Common myeloid progenitor, CD34-positive (primary cell): ENCODE measurements around the gene MCOLN3.

ENCODE experiments used
- CTCF ChIA-PET: fragments of 350-600 bp; sonication (Branson Sonifier 250); formaldehyde crosslinking; loops from one replicate; lab custom pipeline; 2021; ENCODE audit warnings: antibody characterized with exemption; lab: Charles Lee
- POLR2A ChIA-PET: fragments of 350-600 bp; sonication (Branson Sonifier 250); formaldehyde crosslinking; loops from one replicate; lab custom pipeline; 2021; ENCODE audit warnings: antibody characterized with exemption; lab: Charles Lee
- DNase-seq, 3 donors: peaks; one replicate each; pipeline versions ENCODE4 v3.0.0 to v3.0.0-alpha.2; 2013
- H3K27ac ChIP-seq, 2 experiments: 1 replicate in 1 of 2; 2 replicates in 1 of 2; pipeline ENCODE4 v1.7.0; 2013; ENCODE audit warnings: inconsistent platforms in 2 of 2, low read length in 2 of 2, mild to moderate bottlenecking in 2 of 2, low read depth in 1 of 2, moderate library complexity in 1 of 2; ENCODE audit not compliant: severe bottlenecking in 2 of 2, insufficient read depth in 1 of 2, poor library complexity in 1 of 2
- H3K27me3 ChIP-seq, 5 experiments: replicated peaks in 2 of 5; 1 replicate in 3 of 5; 2 replicates in 2 of 5; pipeline versions ENCODE4 v1.6.1 to v1.7.0; 2013; ENCODE audit warnings: low read length in 4 of 5, mild to moderate bottlenecking in 2 of 5, moderate library complexity in 2 of 5, inconsistent platforms in 1 of 5; ENCODE audit not compliant: insufficient read depth in 5 of 5, control insufficient read depth in 4 of 5
- H3K36me3 ChIP-seq, 4 experiments: 1 replicate in 2 of 4; 2 replicates in 2 of 4; pipeline versions ENCODE4 v1.6.1 to v1.7.0; 2013; ENCODE audit warnings: low read length in 3 of 4, control low read depth in 1 of 4, mild to moderate bottlenecking in 1 of 4; ENCODE audit not compliant: control insufficient read depth in 4 of 4, insufficient read depth in 4 of 4
- H3K4me1 ChIP-seq, 4 experiments: 1 replicate in 3 of 4; 2 replicates in 1 of 4; pipeline versions ENCODE4 v1.6.1 to v1.7.1; 2013; ENCODE audit warnings: low read length in 3 of 4, mild to moderate bottlenecking in 3 of 4, control low read depth in 1 of 4, inconsistent platforms in 1 of 4, moderate library complexity in 1 of 4; ENCODE audit not compliant: control insufficient read depth in 4 of 4, insufficient read depth in 4 of 4; ENCODE audit errors: control extremely low read depth in 1 of 4
- H3K4me3 ChIP-seq, 7 experiments: 1 replicate in 4 of 7; 2 replicates in 3 of 7; pipeline versions ENCODE4 v1.5.1 to v1.7.0; 2013; ENCODE audit warnings: mild to moderate bottlenecking in 7 of 7, low read length in 6 of 7, moderate library complexity in 6 of 7, inconsistent platforms in 2 of 7, low read depth in 2 of 7, control low read depth in 1 of 7; ENCODE audit not compliant: insufficient read depth in 4 of 7, control insufficient read depth in 1 of 7; ENCODE audit errors: extremely low read depth in 1 of 7
- H3K9me3 ChIP-seq, 5 experiments: 1 replicate in 4 of 5; 2 replicates in 1 of 5; pipeline versions ENCODE4 v1.6.1 to v1.7.1; 2013; ENCODE audit warnings: low read length in 4 of 5, mild to moderate bottlenecking in 2 of 5, inconsistent platforms in 1 of 5, low read depth in 1 of 5, moderate library complexity in 1 of 5; ENCODE audit not compliant: control insufficient read depth in 4 of 5, insufficient read depth in 2 of 5; ENCODE audit errors: control extremely low read depth in 1 of 5
- WGBS: methylation state at CpG from one replicate; pipeline ENCODE4 v1.1.5; 2013; ENCODE audit not compliant: insufficient coverage; 5-methylcytosine and 5-hydroxymethylcytosine counted together

Gene MCOLN3

DNA sequence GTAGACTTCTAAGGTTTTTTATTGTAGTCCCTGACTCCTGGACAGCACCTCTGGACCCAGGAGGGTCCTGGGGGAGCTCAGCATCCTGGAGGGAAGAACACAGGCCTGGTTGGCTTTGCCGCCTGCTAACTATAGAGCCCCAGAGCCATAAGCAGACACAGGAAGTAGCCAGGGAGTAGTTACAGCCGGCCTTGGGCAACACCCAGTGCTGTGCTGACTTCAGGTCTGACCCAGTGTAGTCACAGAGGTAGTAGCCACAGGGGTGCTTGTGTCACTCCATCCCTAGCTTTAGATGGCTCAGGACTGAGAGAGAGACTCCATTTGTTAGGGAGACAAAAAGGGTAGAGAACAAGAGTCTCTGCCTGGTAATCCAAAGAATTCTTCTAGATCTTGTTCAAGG is 73.3 kb downstream of the MCOLN3 start:
- POLR2A ChIA-PET, result no interaction called here
- no peaks in the 10 kb centered on the region for H3K4me1 ChIP-seq
- CTCF ChIA-PET, result interaction anchor here (2.0 kb wide), 1 partner anchor 30 kb away, joined by 6 read pairs; no protein-coding TSS in a partner anchor
- H3K9me3 ChIP-seq, result peaks cover 0 to 2% (median 0%) of the 10 kb centered on the region in 5 experiments
- H3K27ac ChIP-seq, result no peak overlapping the region
- no peaks in the 10 kb centered on the region for H3K36me3 ChIP-seq
- no peak for DNase-seq
- H3K4me3 ChIP-seq, result no peak overlapping the region
- no peaks in the 10 kb centered on the region for H3K27me3 ChIP-seq
- WGBS, result 91% methylated on average over 2 of the region's 2 CpGs

DNA sequence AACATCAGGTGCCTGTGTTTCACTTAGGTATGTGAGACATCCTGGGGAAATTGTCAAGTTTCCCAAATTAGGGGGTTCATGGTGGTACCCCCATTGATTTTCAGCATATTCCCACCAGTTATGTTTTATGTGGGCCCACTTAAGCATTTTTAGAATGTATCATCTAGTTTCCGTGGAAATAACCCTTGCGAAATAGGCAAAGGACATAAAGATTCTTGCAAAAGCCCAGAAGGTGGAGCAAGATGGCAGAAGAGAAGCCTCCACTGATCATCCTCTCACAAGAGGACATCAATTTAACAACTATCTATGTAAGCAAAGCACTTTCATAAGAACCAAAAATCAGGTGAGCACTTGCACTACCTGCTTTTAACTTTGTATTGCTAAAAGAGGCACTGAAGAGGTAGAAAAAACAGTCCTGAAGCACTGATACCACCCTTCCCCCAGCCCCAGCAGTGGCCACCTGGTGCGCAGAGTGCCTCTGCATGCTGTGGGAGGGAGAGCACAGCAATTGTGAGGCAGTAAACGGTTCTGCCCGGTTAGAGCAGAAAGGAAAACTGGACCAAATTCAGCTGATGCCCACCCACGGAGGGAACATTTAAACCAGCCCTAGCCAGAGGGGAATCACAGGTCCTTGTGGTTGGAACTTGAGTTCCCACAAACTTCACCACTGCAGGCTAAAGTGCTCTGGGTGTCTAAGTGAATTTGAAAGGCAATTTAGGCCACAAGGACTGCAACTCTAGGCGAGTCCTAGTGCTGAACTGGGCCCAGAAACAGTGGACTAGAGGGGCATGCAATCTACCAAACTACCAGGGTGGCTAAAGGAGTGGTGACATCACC is 74.6 kb downstream of the MCOLN3 start:
- CTCF ChIA-PET, result interaction anchor here (2.2 kb wide), 1 partner anchor 25 kb away, joined by 5 read pairs; no protein-coding TSS in a partner anchor
- no peaks in the 10 kb centered on the region for H3K4me1 ChIP-seq
- peaks cover 0 to 1% (median 0%) of the 10 kb centered on the region in 5 experiments for H3K9me3 ChIP-seq
- H3K4me3 ChIP-seq, result no peak overlapping the region
- DNase-seq, result peak in 2 of 3 donors; percentile 20 to 34
- no peaks in the 10 kb centered on the region for H3K36me3 ChIP-seq
- POLR2A ChIA-PET, result no interaction called here
- H3K27me3 ChIP-seq, result no peaks in the 10 kb centered on the region
- no peak overlapping the region for H3K27ac ChIP-seq
- 93% methylated on average over 6 of the region's 7 CpGs for WGBS

DNA sequence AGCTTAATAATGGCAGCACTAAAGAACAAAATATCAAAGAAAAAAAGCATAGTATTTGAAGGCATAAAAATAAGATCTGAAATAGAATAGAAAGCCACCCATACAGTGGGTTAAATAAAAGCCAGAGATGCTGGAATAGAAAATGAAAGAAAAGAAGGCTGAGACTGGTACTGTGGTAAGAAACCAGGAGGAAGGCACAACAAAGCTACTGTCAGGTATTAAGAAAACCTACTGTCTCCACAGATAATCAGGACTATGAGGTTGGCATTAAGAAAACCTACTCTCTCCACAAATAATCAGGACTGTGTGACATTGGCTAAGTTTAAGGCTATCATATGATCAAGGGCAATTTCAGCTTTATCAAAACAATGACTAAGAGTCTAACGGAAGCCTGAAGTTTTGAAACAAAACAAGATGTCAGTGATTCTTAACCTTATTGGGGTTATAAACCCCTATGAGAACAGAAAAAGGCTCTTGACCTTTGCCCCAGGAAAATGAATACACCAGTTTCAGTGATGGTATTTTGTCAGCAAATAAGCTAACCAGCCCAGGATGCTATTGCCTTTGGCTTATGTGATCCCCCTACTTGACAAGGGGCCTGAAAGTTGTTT is 75.8 kb downstream of the MCOLN3 start:
- no peak overlapping the region for H3K27ac ChIP-seq
- no peak overlapping the region for H3K4me3 ChIP-seq
- WGBS, result 71% methylated on average over 1 of the region's 1 CpG
- CTCF ChIA-PET, result interaction anchor here (0.9 to 2.2 kb wide), 4 partner anchors 14 to 27 kb away, joined by 3 to 8 read pairs (median 6); no protein-coding TSS in a partner anchor
- no peaks in the 10 kb centered on the region for H3K36me3 ChIP-seq
- H3K4me1 ChIP-seq, result no peaks in the 10 kb centered on the region
- POLR2A ChIA-PET, result interaction anchor here (0.7 kb wide), 1 partner anchor 168 kb away, joined by 4 read pairs; no protein-coding TSS in a partner anchor
- DNase-seq, result no peak
- no peaks in the 10 kb centered on the region for H3K27me3 ChIP-seq
- peaks cover 0 to 1% (median 0%) of the 10 kb centered on the region in 5 experiments for H3K9me3 ChIP-seq

DNA sequence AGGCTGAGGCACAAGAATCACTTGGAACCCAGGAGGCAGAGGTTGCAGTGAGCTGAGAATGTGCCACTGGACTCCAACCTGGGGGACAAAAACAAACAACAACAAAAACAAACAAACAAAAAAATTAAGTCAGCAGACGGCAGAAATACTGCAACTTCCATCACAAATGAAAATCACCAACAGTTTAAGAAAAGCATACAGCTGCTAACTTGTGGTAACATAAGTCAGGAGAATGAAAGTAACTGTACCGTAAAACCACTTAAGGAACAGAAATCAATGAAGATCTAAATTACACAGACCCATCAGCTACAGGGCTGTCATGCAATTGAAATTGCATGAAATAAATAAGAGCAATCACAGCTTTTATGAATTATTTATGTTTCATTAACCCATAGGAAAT is 76.3 kb downstream of the MCOLN3 start:
- no peak for DNase-seq
- ChIA-PET POLR2A (interaction anchor here (0.7 kb wide), 1 partner anchor 167 kb away, joined by 4 read pairs; no protein-coding TSS in a partner anchor), CTCF (interaction anchor here (0.5 to 2.2 kb wide), 5 partner anchors 13 to 285 kb away, joined by 3 to 8 read pairs (median 5); no protein-coding TSS in a partner anchor)
- Histone ChIP-seq H3K27ac (no peak overlapping the region), H3K27me3 (no peaks in the 10 kb centered on the region), H3K36me3 (no peaks in the 10 kb centered on the region), H3K4me1 (no peaks in the 10 kb centered on the region), H3K4me3 (no peak overlapping the region), H3K9me3 (peaks cover 0 to 1% (median 0%) of the 10 kb centered on the region in 5 experiments)
- no CpG with 5 or more reads among the region's 2 CpGs for WGBS

DNA sequence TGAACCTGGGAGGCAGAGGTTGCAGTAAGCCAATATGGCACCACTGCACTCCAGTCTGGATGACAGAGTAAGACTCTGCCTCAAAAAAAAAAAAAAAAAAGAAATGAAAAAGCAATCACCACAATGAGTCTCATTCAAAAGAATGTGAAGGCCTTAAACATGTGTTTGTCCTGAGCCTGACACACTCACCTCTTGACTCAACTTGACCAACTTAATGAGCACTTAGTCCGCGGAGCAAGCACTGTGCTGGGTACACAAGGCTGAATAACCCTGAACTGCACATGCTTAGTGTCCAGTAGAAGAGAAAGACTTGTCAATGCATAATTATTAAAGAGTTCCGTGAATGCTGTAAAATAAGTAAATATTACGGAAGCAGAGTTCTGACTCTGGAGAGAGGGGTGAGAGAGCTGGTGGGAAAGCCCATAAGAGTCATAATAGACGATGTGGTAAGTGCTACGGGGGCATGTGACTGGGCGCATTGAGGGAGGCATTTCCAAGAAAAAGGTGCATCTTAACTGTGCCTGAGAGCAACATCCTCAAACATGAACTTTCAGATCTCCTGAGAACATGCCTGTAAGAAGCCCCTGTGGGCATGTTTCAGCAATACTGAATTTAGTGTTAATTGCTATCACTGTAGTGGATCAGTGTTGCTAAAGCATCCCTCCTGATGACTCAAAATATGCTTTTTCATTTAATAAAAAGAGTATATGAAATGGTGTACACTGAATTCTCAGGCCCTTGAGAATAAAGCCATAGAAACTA is 78.6 kb downstream of the MCOLN3 start:
- ChIA-PET POLR2A (no interaction called here), CTCF (no interaction called here)
- no peak overlapping the region for H3K4me3 ChIP-seq
- no peak for DNase-seq
- H3K9me3 ChIP-seq, result no peaks in the 10 kb centered on the region
- no peak overlapping the region for H3K27ac ChIP-seq
- H3K27me3 ChIP-seq, result no peaks in the 10 kb centered on the region
- WGBS, result 99% methylated on average over 7 of the region's 7 CpGs
- H3K4me1 ChIP-seq, result no peaks in the 10 kb centered on the region
- no peaks in the 10 kb centered on the region for H3K36me3 ChIP-seq

DNA sequence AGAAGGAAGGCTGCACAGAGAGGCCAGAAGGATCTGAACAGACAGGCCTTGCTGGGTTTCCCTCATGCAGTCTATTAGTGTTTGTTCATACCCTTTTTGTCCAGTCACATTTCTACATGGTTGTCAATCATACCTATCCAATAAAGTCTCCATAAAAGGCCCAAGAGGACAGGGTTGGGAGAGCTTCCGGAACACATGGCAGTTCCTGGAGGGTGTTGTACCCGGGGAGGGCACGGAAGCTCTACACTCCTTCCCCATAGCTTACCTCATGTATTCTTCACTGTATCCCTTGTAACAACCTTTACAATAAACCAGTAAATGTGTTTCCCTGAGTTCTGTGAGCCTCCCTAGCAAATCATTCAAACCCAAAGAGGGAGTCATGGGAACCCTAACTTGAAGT is 79.4 kb downstream of the MCOLN3 start:
- H3K27ac ChIP-seq, result no peak overlapping the region
- WGBS, result 93% methylated on average over 2 of the region's 3 CpGs
- DNase-seq, result no peak
- H3K4me1 ChIP-seq, result no peaks in the 10 kb centered on the region
- ChIA-PET POLR2A (no interaction called here), CTCF (interaction anchor here (0.9 kb wide), 1 partner anchor 50 kb away, joined by 3 read pairs; no protein-coding TSS in a partner anchor)
- H3K9me3 ChIP-seq, result no peaks in the 10 kb centered on the region
- H3K27me3 ChIP-seq, result no peaks in the 10 kb centered on the region
- H3K4me3 ChIP-seq, result no peak overlapping the region
- H3K36me3 ChIP-seq, result no peaks in the 10 kb centered on the region
